IPS-18c (cell line): ENCODE data around the gene SHISAL1.

Source experiments
- H3K4me3 ChIP-seq: 2 replicates; pipeline ENCODE4 v1.7.0; 2013; ENCODE audit warnings: low read depth, mild to moderate bottlenecking, low read length, moderate library complexity; ENCODE audit not compliant: insufficient read depth
- H3K9me3 ChIP-seq: one replicate; pipeline ENCODE4 v1.6.1; 2013; ENCODE audit warnings: mild to moderate bottlenecking, low read length, moderate library complexity; ENCODE audit not compliant: control insufficient read depth, insufficient read depth

Gene SHISAL1

GRCh38 chr22:44202261-44202789, 110.4 kb downstream of the SHISAL1 start:
- Histone ChIP-seq H3K4me3 (no peak overlapping the region), H3K9me3 (no peaks in the 10 kb centered on the region)

- Histone ChIP-seq H3K9me3 (no peaks in the 10 kb centered on the region), H3K4me3 (no peak overlapping the region)
These were observed 111.1 kb downstream of the SHISAL1 start for GRCh38 chr22:44201665-44202064.

- no peak overlapping the region for H3K4me3 ChIP-seq
These were observed 111.7 kb downstream of the SHISAL1 start for GRCh38 chr22:44200855-44201550.

GRCh38 chr22:44200451-44200850, 112.3 kb downstream of the SHISAL1 start:
- Histone ChIP-seq H3K9me3 (no peaks in the 10 kb centered on the region), H3K4me3 (no peak overlapping the region)

More at GRCh38 chr22:44200855-44201550, 111.7 kb downstream of the SHISAL1 start:
- no peaks in the 10 kb centered on the region for H3K9me3 ChIP-seq

GRCh38 chr22:44199866-44200265, 112.9 kb downstream of the SHISAL1 start:
- Histone ChIP-seq H3K9me3 (no peaks in the 10 kb centered on the region), H3K4me3 (no peak overlapping the region)

- no peaks in the 10 kb centered on the region for H3K9me3 ChIP-seq
- no peak overlapping the region for H3K4me3 ChIP-seq
These were observed 113.6 kb downstream of the SHISAL1 start for GRCh38 chr22:44199164-44199563.

- H3K9me3 ChIP-seq: peaks cover 2% of the 10 kb centered on the region
These were observed 115.5 kb downstream of the SHISAL1 start for GRCh38 chr22:44197271-44197670.

GRCh38 chr22:44196731-44197131, 116.0 kb downstream of the SHISAL1 start:
- H3K4me3 ChIP-seq: no peak overlapping the region
- peaks cover 2% of the 10 kb centered on the region for H3K9me3 ChIP-seq

More at GRCh38 chr22:44197271-44197670, 115.5 kb downstream of the SHISAL1 start:
- no peak overlapping the region for H3K4me3 ChIP-seq

GRCh38 chr22:44196241-44196640, 116.5 kb downstream of the SHISAL1 start:
- peaks cover 2% of the 10 kb centered on the region for H3K9me3 ChIP-seq
- H3K4me3 ChIP-seq: no peak overlapping the region

GRCh38 chr22:44195189-44195871, 117.4 kb downstream of the SHISAL1 start:
- H3K9me3 ChIP-seq: peaks cover 2% of the 10 kb centered on the region
- H3K4me3 ChIP-seq: no peak overlapping the region

GRCh38 chr22:44194569-44194968, 118.2 kb downstream of the SHISAL1 start:
- H3K9me3 ChIP-seq: peaks cover 2% of the 10 kb centered on the region
- H3K4me3 ChIP-seq: no peak overlapping the region
